Nephron (organoid): ENCODE results near the gene PRKAG2.

ENCODE experiments used
- H3K27ac Mint-ChIP-seq, 3 experiments: 2 replicates each; pipeline ENCODE4 v1.8.0; 2020; ENCODE audit warnings: mixed read lengths in 3 of 3, mild to moderate bottlenecking in 2 of 3, moderate library complexity in 1 of 3
- H3K27me3 Mint-ChIP-seq: 2 replicates; pipeline ENCODE4 v1.8.0; 2021; ENCODE audit warnings: low read depth, mild to moderate bottlenecking, moderate library complexity, mixed read lengths
- H3K36me3 Mint-ChIP-seq: 2 replicates; pipeline ENCODE4 v1.8.0; 2020; ENCODE audit warnings: low read depth, mixed read lengths
- H3K4me1 Mint-ChIP-seq: 2 replicates; pipeline ENCODE4 v1.8.0; 2020; ENCODE audit warnings: mixed read lengths
- H3K4me3 Mint-ChIP-seq, 3 experiments: 2 replicates each; pipeline ENCODE4 v1.8.0; 2020; ENCODE audit warnings: mild to moderate bottlenecking in 3 of 3, mixed read lengths in 3 of 3, moderate library complexity in 2 of 3
- H3K9me3 Mint-ChIP-seq: 2 replicates; pipeline ENCODE4 v1.8.0; 2020; ENCODE audit warnings: mixed read lengths
- CTCF ChIP-seq, 3 experiments: fragments of 200-600 bp; sonication (generic); IDR thresholded peaks; one replicate each; pipeline ENCODE4 v1.5.0; 2021; ENCODE audit warnings: antibody characterized with exemption in 3 of 3; ENCODE audit not compliant: unreplicated experiment in 3 of 3

PRKAG2 gene

GRCh38 chr7:151923097-151923876 lies 46.4 kb upstream of the PRKAG2 start:
- Mint-ChIP-seq H3K36me3 (no peaks in the 10 kb centered on the region), H3K4me1 (peaks cover 8% of the 10 kb centered on the region), H3K27ac (no peak overlapping the region), H3K9me3 (no peaks in the 10 kb centered on the region), H3K27me3 (peaks cover 31% of the 10 kb centered on the region), H3K4me3 (no peak overlapping the region)
- TF ChIP-seq CTCF (IDR thresholded peaks at IDR 0.05; ENCODE audit: unreplicated experiment in 3 of 3), result no peak

- H3K4me1 Mint-ChIP-seq, result peaks cover 5% of the 10 kb centered on the region
- H3K9me3 Mint-ChIP-seq, result no peaks in the 10 kb centered on the region
- no peak for TF ChIP-seq CTCF (IDR thresholded peaks at IDR 0.05; ENCODE audit: unreplicated experiment in 3 of 3)
- H3K4me3 Mint-ChIP-seq, result no peak overlapping the region
- no peak overlapping the region for H3K27ac Mint-ChIP-seq
- H3K27me3 Mint-ChIP-seq, result peaks cover 22% of the 10 kb centered on the region
- no peaks in the 10 kb centered on the region for H3K36me3 Mint-ChIP-seq
Measured at GRCh38 chr7:151921451-151921850, 44.5 kb upstream of the PRKAG2 start.

DNA sequence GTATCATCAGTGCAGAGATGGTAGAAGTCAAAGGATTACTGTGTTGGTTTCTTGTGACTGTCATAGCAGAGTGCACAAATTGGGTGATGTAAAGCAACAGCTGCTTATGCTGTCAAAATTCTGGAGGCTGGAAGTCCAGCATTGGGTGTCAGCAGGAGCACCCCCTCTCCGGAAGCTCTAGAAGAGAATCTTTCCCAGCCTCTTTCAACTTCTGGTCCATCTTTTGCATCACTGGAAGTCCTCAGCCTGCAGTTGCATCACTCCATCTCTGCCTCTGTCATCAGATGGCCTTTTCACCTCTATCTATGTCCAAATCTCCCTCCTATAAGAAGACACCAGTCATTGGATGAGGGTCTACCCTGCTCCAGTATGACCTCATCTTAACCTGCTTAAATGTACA lies 43.6 kb upstream of the PRKAG2 start:
- H3K27ac Mint-ChIP-seq, result no peak overlapping the region
- H3K9me3 Mint-ChIP-seq, result peaks cover 4% of the 10 kb centered on the region
- no peak for TF ChIP-seq CTCF (IDR thresholded peaks at IDR 0.05; ENCODE audit: unreplicated experiment in 3 of 3)
- H3K4me1 Mint-ChIP-seq, result peaks cover 2% of the 10 kb centered on the region
- H3K4me3 Mint-ChIP-seq, result no peak overlapping the region
- no peaks in the 10 kb centered on the region for H3K36me3 Mint-ChIP-seq
- peaks cover 21% of the 10 kb centered on the region for H3K27me3 Mint-ChIP-seq

- TF ChIP-seq CTCF (IDR thresholded peaks at IDR 0.05; ENCODE audit: unreplicated experiment in 3 of 3), result no peak
- H3K4me3 Mint-ChIP-seq, result no peak overlapping the region
- peaks cover 12% of the 10 kb centered on the region for H3K9me3 Mint-ChIP-seq
Measured at GRCh38 chr7:151919595-151919994, 42.7 kb upstream of the PRKAG2 start.

GRCh38 chr7:151918510-151918843 lies 41.6 kb upstream of the PRKAG2 start:
- H3K27ac Mint-ChIP-seq, result no peak overlapping the region
- H3K4me3 Mint-ChIP-seq, result no peak overlapping the region
- H3K27me3 Mint-ChIP-seq, result peaks cover 15% of the 10 kb centered on the region
- H3K9me3 Mint-ChIP-seq, result peaks cover 19% of the 10 kb centered on the region
- H3K36me3 Mint-ChIP-seq, result no peaks in the 10 kb centered on the region
- no peak for TF ChIP-seq CTCF (IDR thresholded peaks at IDR 0.05; ENCODE audit: unreplicated experiment in 3 of 3)
- no peaks in the 10 kb centered on the region for H3K4me1 Mint-ChIP-seq

More at GRCh38 chr7:151919595-151919994, 42.7 kb upstream of the PRKAG2 start:
- H3K27ac Mint-ChIP-seq, result no peak overlapping the region
- H3K27me3 Mint-ChIP-seq, result peaks cover 19% of the 10 kb centered on the region
- H3K36me3 Mint-ChIP-seq, result no peaks in the 10 kb centered on the region
- no peaks in the 10 kb centered on the region for H3K4me1 Mint-ChIP-seq
